Ascending aorta (tissue), 2 donors: ENCODE results near the gene TPST2. TPM values are rescaled to one million over a fixed set of nuclear protein-coding genes. Genes with fewer than 3 reads are reported as not detected.

Experiments
- DNase-seq, 2 donors: peaks; one replicate each; pipeline ENCODE4 v3.0.0-alpha.2; 2019; ENCODE audit warnings: low spot score in 2 of 2
- H3K27ac ChIP-seq, 2 donors: fragments of 200-600 bp; sonication (generic); one replicate each; pipeline ENCODE4 v1.5.1; 2016 to 2017; ENCODE audit warnings: mild to moderate bottlenecking in 1 of 2
- H3K27me3 ChIP-seq: fragments of 200-600 bp; sonication (generic); one replicate; pipeline ENCODE4 v1.5.1; 2017
- H3K36me3 ChIP-seq, 2 donors: fragments of 200-600 bp; sonication (generic); one replicate each; pipeline ENCODE4 v1.5.1; 2016
- H3K4me1 ChIP-seq, 2 donors: fragments of 200-600 bp; sonication (generic); one replicate each; pipeline ENCODE4 v1.5.1; 2016 to 2017; ENCODE audit warnings: mild to moderate bottlenecking in 1 of 2
- H3K4me3 ChIP-seq, 2 donors: fragments of 200-600 bp; sonication (generic); one replicate each; pipeline ENCODE4 v1.5.1; 2016 to 2017; ENCODE audit warnings: mild to moderate bottlenecking in 1 of 2
- H3K9me3 ChIP-seq, 2 donors: fragments of 200-600 bp; sonication (generic); one replicate each; pipeline ENCODE4 v1.5.1; 2016
- intact Hi-C: fragments of 100-400 bp; cut with DNase I; formaldehyde crosslinking; loops from one replicate; pipeline ENCODE4 v1.15.1; 2023
- total RNA-seq: library from RNA; depleted of rRNA; stranded (reverse); fragments of >200 nt; gene quantifications from one replicate; pipeline ENCODE4 v1.1.0, GENCODE V29; 2016
- TF ChIP-seq, protein P1 (sequence below), 3 experiments: fragments of 200-600 bp in 2 of 3; fragments of 450-650 bp in 1 of 3; sonication (generic) in 2 of 3; IDR thresholded peaks; one replicate each; pipeline ENCODE4 v1.5.1; 2016 to 2019; ENCODE audit warnings: antibody characterized with exemption in 3 of 3, mild to moderate bottlenecking in 1 of 3, moderate library complexity in 1 of 3

TPST2 gene
- total RNA-seq, 1 donor from 2014 or later: 251 TPM

DNA sequence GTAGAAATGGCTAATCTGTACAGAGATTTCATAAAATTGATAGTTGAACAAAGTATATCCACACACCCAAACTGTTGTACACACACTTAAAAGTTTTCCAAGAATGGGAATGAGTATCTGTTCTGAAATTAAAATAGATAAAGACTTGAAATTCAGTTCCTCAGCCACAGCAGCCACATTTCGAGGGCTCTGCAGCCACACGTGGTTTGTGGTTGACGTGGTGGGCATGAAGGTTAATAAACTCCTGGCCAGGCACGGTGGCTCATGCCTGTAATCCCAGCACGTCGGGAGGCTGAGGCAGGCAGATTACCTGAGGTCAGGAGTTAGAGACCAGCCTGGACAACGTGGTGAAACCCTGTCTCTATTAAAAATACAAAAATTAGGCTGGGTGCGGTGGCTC lies 24.0 kb downstream of the TPST2 start:
- Histone ChIP-seq H3K4me1 (no peaks in the 10 kb centered on the region), H3K27ac (no peak overlapping the region), H3K27me3 (no peaks in the 10 kb centered on the region), H3K4me3 (no peak overlapping the region), H3K36me3 (peaks cover 0 to 5% of the 10 kb centered on the region in 2 donors), H3K9me3 (no peaks in the 10 kb centered on the region)
- TF ChIP-seq, protein P1, sequence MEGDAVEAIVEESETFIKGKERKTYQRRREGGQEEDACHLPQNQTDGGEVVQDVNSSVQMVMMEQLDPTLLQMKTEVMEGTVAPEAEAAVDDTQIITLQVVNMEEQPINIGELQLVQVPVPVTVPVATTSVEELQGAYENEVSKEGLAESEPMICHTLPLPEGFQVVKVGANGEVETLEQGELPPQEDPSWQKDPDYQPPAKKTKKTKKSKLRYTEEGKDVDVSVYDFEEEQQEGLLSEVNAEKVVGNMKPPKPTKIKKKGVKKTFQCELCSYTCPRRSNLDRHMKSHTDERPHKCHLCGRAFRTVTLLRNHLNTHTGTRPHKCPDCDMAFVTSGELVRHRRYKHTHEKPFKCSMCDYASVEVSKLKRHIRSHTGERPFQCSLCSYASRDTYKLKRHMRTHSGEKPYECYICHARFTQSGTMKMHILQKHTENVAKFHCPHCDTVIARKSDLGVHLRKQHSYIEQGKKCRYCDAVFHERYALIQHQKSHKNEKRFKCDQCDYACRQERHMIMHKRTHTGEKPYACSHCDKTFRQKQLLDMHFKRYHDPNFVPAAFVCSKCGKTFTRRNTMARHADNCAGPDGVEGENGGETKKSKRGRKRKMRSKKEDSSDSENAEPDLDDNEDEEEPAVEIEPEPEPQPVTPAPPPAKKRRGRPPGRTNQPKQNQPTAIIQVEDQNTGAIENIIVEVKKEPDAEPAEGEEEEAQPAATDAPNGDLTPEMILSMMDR (IDR thresholded peaks at IDR 0.05): no peak
- intact Hi-C loops: no loop called here
- no peak for DNase-seq

DNA sequence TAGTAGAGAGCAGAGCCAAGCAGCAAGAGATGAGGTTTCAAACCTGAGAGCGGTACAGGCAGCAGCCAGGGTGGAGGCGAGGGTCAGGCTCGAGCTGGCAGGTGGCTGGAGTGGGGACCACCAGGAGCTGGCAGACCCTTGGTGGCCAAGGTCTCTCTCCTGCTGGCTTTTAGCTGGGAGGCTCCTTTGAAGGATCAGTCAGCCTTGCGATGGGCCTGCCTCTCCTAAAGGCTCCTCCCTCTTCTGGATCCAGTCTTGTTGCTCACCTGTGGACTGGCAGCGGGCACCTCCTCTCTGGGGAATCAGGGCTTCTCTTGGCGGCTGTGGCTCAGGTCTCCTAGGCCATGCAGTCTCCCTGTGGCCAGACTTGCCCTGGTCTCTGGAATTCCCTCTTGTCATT lies 24.8 kb downstream of the TPST2 start:
- no peaks in the 10 kb centered on the region for H3K27me3 ChIP-seq
- intact Hi-C loops: no loop called here
- no peaks in the 10 kb centered on the region for H3K9me3 ChIP-seq
- H3K36me3 ChIP-seq: peaks cover 0 to 5% of the 10 kb centered on the region in 2 donors
- TF ChIP-seq, protein P1 (IDR thresholded peaks at IDR 0.05): no peak
- no peak for DNase-seq
- H3K27ac ChIP-seq: no peak overlapping the region
- no peak overlapping the region for H3K4me3 ChIP-seq
- H3K4me1 ChIP-seq: no peaks in the 10 kb centered on the region

DNA sequence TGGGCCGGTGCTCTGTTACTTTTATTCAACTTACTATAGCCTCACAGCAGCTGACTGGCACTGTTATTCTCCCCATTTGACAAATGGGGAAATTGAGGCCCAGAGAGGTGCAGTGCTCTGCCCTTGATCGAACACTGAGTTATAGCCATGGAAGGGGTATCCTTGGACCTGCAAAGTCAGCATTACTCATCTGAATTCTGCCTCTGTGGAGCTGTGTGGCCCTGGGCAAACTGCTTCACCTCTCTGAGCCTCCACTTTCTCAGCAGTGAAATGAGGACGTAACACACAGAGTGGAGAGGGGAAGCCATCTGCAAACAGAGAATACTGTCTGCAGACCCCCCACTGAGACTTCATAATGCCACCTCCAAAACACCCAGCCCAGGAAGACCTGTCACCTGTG lies 25.3 kb downstream of the TPST2 start:
- intact Hi-C loops: no loop called here
- TF ChIP-seq, protein P1 (IDR thresholded peaks at IDR 0.05): no peak
- H3K27me3 ChIP-seq: no peaks in the 10 kb centered on the region
- no peaks in the 10 kb centered on the region for H3K4me1 ChIP-seq
- no peak overlapping the region for H3K27ac ChIP-seq
- no peak for DNase-seq
- no peaks in the 10 kb centered on the region for H3K9me3 ChIP-seq
- peaks cover 0 to 5% of the 10 kb centered on the region in 2 donors for H3K36me3 ChIP-seq
- no peak overlapping the region for H3K4me3 ChIP-seq

DNA sequence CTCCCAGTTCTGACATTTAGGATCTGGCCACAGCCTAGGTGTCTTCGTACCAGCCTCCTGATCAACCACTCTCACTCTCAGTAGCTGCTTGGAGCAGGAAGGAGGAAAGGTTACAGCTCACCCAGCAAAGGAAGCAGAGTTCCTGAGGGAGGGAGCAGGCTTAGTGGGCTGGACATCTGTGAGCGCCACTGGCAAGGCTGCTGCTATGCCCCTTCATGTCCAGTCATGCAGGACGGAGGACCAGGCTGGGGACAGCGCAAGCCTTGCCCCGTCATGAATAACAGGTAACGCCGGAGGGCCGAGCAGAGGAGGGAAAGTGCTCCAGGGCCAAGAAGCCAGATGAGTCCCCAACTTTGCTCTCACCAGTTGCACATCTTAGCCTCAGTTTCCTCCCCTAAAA lies 25.8 kb downstream of the TPST2 start:
- DNase-seq: no peak
- intact Hi-C loops: no loop called here
- Histone ChIP-seq H3K27me3 (no peaks in the 10 kb centered on the region), H3K9me3 (no peaks in the 10 kb centered on the region), H3K4me1 (no peaks in the 10 kb centered on the region), H3K27ac (no peak overlapping the region), H3K36me3 (peaks cover 0 to 5% of the 10 kb centered on the region in 2 donors), H3K4me3 (no peak overlapping the region)
- TF ChIP-seq, protein P1 (IDR thresholded peaks at IDR 0.05): no peak

DNA sequence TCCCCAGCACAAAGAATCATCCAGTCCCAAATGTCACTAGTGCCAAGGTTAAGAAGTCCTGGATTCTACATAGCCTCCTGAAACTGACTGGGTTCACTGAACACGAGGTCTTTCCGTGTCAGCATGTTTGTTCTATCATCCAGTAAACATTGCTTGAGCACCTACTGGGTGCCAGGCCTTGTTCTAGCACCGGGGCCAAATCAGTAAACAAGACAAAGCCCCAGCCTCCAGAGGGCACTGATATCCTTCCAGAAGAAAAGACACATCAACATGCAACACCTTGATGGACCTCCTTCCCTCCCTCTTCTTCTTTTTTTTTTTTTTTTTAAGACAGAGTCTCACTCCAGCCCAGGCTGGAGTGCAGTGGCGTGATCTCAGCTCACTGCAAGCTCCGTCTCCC lies 26.9 kb downstream of the TPST2 start:
- Histone ChIP-seq H3K9me3 (no peaks in the 10 kb centered on the region), H3K4me3 (no peak overlapping the region), H3K36me3 (peaks cover 0 to 5% of the 10 kb centered on the region in 2 donors), H3K27me3 (no peaks in the 10 kb centered on the region), H3K27ac (no peak overlapping the region), H3K4me1 (no peaks in the 10 kb centered on the region)
- TF ChIP-seq, protein P1 (IDR thresholded peaks at IDR 0.05): no peak
- DNase-seq: no peak
- intact Hi-C loops: no loop called here

DNA sequence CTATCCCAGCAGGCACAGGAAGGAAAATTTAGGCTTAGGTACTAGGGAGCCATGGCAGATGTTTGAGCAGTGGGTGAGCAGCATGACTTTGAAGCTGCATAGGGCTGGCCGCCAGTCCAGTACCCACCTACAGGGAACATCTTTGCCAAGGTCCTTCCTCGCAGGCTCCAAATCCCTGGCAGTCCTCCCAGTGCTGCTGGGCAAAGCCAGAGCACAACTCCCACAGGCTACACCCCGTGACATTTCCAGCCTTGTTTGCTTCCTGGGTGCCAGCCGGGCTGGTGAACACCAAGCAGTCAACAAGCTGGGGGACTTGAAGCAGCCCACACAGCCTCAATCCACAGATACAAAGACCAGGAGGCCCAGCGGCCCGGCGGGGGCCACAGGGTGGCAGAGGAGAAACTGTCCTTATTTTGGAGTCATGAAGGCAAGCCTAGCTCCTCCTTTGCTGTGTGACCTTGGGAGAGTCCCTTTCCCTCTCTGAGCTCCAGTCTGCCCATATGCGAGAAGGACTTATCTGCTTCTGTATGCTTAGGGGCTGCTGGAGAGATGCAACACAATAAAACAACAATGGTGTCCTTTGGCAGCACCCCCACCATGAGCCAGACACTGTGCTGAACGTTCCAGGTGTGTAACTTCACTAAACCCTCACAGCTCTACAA lies 28.0 kb downstream of the TPST2 start:
- TF ChIP-seq, protein P1 (IDR thresholded peaks at IDR 0.05): no peak
- H3K27ac ChIP-seq: no peak overlapping the region
- no peaks in the 10 kb centered on the region for H3K4me1 ChIP-seq
- no peaks in the 10 kb centered on the region for H3K9me3 ChIP-seq
- no peak overlapping the region for H3K4me3 ChIP-seq
- no peak for DNase-seq
- peaks cover 0 to 5% of the 10 kb centered on the region in 2 donors for H3K36me3 ChIP-seq
- no peaks in the 10 kb centered on the region for H3K27me3 ChIP-seq
- intact Hi-C loops: no loop called here
